H9 (cell line): ENCODE measurements around the gene GRIA2. TPM values are rescaled to one million over a fixed set of nuclear protein-coding genes. Genes with fewer than 3 reads are reported as not detected.

ENCODE experiments used
- DNase-seq: peaks from one replicate; pipeline ENCODE4 v3.0.0-alpha.2; 2017
- H2AFZ ChIP-seq: one replicate; pipeline ENCODE4 v1.6.1; 2013; ENCODE audit warnings: mild to moderate bottlenecking, low read length, control low read depth, moderate library complexity
- H2AK5ac ChIP-seq: 2 replicates; pipeline ENCODE4 v1.6.1; 2013; ENCODE audit warnings: low read length, control low read depth, mixed read lengths; ENCODE audit not compliant: insufficient read length
- H2BK120ac ChIP-seq: one replicate; pipeline ENCODE4 v1.6.1; 2013; ENCODE audit warnings: low read depth, mild to moderate bottlenecking, low read length, control low read depth, inconsistent platforms; ENCODE audit not compliant: poor library complexity, severe bottlenecking
- H2BK12ac ChIP-seq: 2 replicates; pipeline ENCODE4 v1.6.1; 2013; ENCODE audit warnings: low read length, control low read depth, mixed read lengths, low read depth; ENCODE audit not compliant: insufficient read length
- H2BK15ac ChIP-seq: 2 replicates; pipeline ENCODE4 v1.6.1; 2013; ENCODE audit warnings: low read depth, low read length, control low read depth
- H2BK20ac ChIP-seq: one replicate; pipeline ENCODE4 v1.6.1; 2013; ENCODE audit warnings: low read depth, mild to moderate bottlenecking, low read length, control low read depth, inconsistent platforms; ENCODE audit not compliant: poor library complexity, severe bottlenecking
- H2BK5ac ChIP-seq: 2 replicates; pipeline ENCODE4 v1.6.1; 2013; ENCODE audit warnings: low read length, control low read depth, mixed read lengths; ENCODE audit not compliant: insufficient read length
- H3K14ac ChIP-seq: 2 replicates; pipeline ENCODE4 v1.6.1; 2013; ENCODE audit warnings: low read length, control low read depth; ENCODE audit not compliant: insufficient read depth
- H3K18ac ChIP-seq: 2 replicates; pipeline ENCODE4 v1.6.1; 2013; ENCODE audit warnings: low read depth, mild to moderate bottlenecking, mixed read lengths, low read length, control low read depth; ENCODE audit not compliant: insufficient read length
- H3K23ac ChIP-seq: 2 replicates; pipeline ENCODE4 v1.6.1; 2013; ENCODE audit warnings: low read length, control low read depth, mixed read lengths, low read depth; ENCODE audit not compliant: insufficient read length
- H3K23me2 ChIP-seq: 2 replicates; pipeline ENCODE4 v1.6.1; 2013; ENCODE audit warnings: low read depth, mild to moderate bottlenecking, mixed read lengths, low read length, control low read depth; ENCODE audit not compliant: insufficient read length, poor library complexity, severe bottlenecking
- H3K27ac ChIP-seq: 2 replicates; pipeline ENCODE4 v1.5.1; 2013; ENCODE audit warnings: low read length, control low read depth, mixed read lengths, low read depth; ENCODE audit not compliant: insufficient read length
- H3K27me3 ChIP-seq: 2 replicates; pipeline ENCODE4 v1.6.1; 2013; ENCODE audit warnings: low read length, control low read depth, inconsistent platforms; ENCODE audit not compliant: insufficient read depth
- H3K4ac ChIP-seq: 2 replicates; pipeline ENCODE4 v1.6.1; 2013; ENCODE audit warnings: low read depth, mild to moderate bottlenecking, control low read depth, inconsistent platforms, low read length, moderate library complexity
- H3K4me1 ChIP-seq: 2 replicates; pipeline ENCODE4 v1.6.1; 2013; ENCODE audit warnings: low read length, control low read depth, inconsistent platforms; ENCODE audit not compliant: insufficient read depth
- H3K4me2 ChIP-seq: 2 replicates; pipeline ENCODE4 v1.6.1; 2013; ENCODE audit warnings: low read length, control low read depth, mixed read lengths; ENCODE audit not compliant: insufficient read length, insufficient read depth
- H3K56ac ChIP-seq: 2 replicates; pipeline ENCODE4 v1.6.1; 2013; ENCODE audit warnings: low read depth, mild to moderate bottlenecking, mixed read lengths, low read length, control low read depth; ENCODE audit not compliant: insufficient read length
- H3K79me1 ChIP-seq: 2 replicates; pipeline ENCODE4 v1.6.1; 2013; ENCODE audit warnings: low read depth, mild to moderate bottlenecking, moderate library complexity, low read length, control low read depth, inconsistent platforms; ENCODE audit not compliant: insufficient read depth, poor library complexity, severe bottlenecking
- H3K79me2 ChIP-seq: 2 replicates; pipeline ENCODE4 v1.6.1; 2013; ENCODE audit warnings: low read length, control low read depth, inconsistent platforms; ENCODE audit not compliant: insufficient read depth
- H3K9ac ChIP-seq: 2 replicates; pipeline ENCODE4 v1.6.1; 2013; ENCODE audit warnings: low read length, control low read depth, mixed read lengths; ENCODE audit not compliant: insufficient read length; ENCODE audit errors: extremely low read depth
- H3K9me3 ChIP-seq: one replicate; pipeline ENCODE4 v1.6.1; 2013; ENCODE audit warnings: low read depth, low read length, inconsistent platforms; ENCODE audit not compliant: control insufficient read depth
- H3T11ph ChIP-seq: one replicate; pipeline ENCODE4 v1.6.1; 2013; ENCODE audit warnings: mild to moderate bottlenecking, low read length, control low read depth, inconsistent platforms
- H4K20me1 ChIP-seq: one replicate; pipeline ENCODE4 v1.6.1; 2013; ENCODE audit not compliant: control insufficient read depth, insufficient read length, insufficient read depth
- H4K5ac ChIP-seq: 2 replicates; pipeline ENCODE4 v1.6.1; 2013; ENCODE audit warnings: low read depth, mild to moderate bottlenecking, mixed read lengths, low read length, control low read depth; ENCODE audit not compliant: insufficient read length
- H4K8ac ChIP-seq: replicated peaks from 2 replicates; pipeline ENCODE4 v1.6.1; 2013; ENCODE audit warnings: low read length, control low read depth, mixed read lengths, low read depth; ENCODE audit not compliant: insufficient read length
- H4K91ac ChIP-seq: 2 replicates; pipeline ENCODE4 v1.6.1; 2013; ENCODE audit warnings: low read depth, mild to moderate bottlenecking, moderate library complexity, mixed read lengths, low read length, control low read depth; ENCODE audit not compliant: insufficient read length
- H3K27ac Mint-ChIP-seq, 3 experiments: 2 replicates in 2 of 3; 3 replicates in 1 of 3; pipeline ENCODE4 v1.8.0; 2020 to 2021; ENCODE audit warnings: mixed read lengths in 3 of 3, mild to moderate bottlenecking in 1 of 3, moderate library complexity in 1 of 3
- H3K27me3 Mint-ChIP-seq: 2 replicates; pipeline ENCODE4 v1.8.0; 2021; ENCODE audit warnings: low read depth, mild to moderate bottlenecking, moderate library complexity, mixed read lengths
- H3K36me3 Mint-ChIP-seq, 3 experiments: 2 replicates in 2 of 3; 3 replicates in 1 of 3; pipeline ENCODE4 v1.8.0; 2020 to 2021; ENCODE audit warnings: low read depth in 3 of 3, mixed read lengths in 3 of 3; ENCODE audit not compliant: insufficient read depth in 1 of 3
- H3K4me1 Mint-ChIP-seq, 2 experiments: 2 replicates each; pipeline ENCODE4 v1.8.0; 2020; ENCODE audit warnings: mixed read lengths in 2 of 2
- H3K4me3 Mint-ChIP-seq, 2 experiments: 2 replicates in 1 of 2; 3 replicates in 1 of 2; pipeline ENCODE4 v1.8.0; 2020 to 2021; ENCODE audit warnings: mild to moderate bottlenecking in 2 of 2, mixed read lengths in 2 of 2, moderate library complexity in 1 of 2
- H3K9me3 Mint-ChIP-seq, 2 experiments: 2 replicates in 1 of 2; 3 replicates in 1 of 2; pipeline ENCODE4 v1.8.0; 2020; ENCODE audit warnings: mild to moderate bottlenecking in 2 of 2, mixed read lengths in 2 of 2, moderate library complexity in 1 of 2
- CTCF ChIP-seq: fragments of 200-600 bp; sonication (generic); conservative IDR thresholded peaks from 3 replicates; pipeline ENCODE4 v1.8.0; 2021; ENCODE audit warnings: antibody characterized with exemption, mild to moderate bottlenecking
- WGBS: extraction: QIAGEN DNeasy Blood & Tissue Kit; methylation state at CpG from one replicate; pipeline ENCODE4 v1.1.7; 2013; ENCODE audit warnings: missing lambda C conversion rate, low lambda C conversion rate, mixed read lengths; ENCODE audit not compliant: insufficient read length; ENCODE audit errors: extremely low coverage; 5-methylcytosine and 5-hydroxymethylcytosine counted together
- total RNA-seq: library from RNA; stranded (reverse); gene quantifications from 2 replicates; pipeline ENCODE4 v1.2.1, GENCODE V29; 2021

Gene GRIA2
- total RNA-seq, 1 experiment from 2014 or later: not detected

GRCh38 chr4:157231525-157231924 is 11.0 kb downstream of the GRIA2 start:
- Histone ChIP-seq H4K8ac (no peak overlapping the region), H3K23me2 (no peaks in the 10 kb centered on the region), H3K4ac (no peak overlapping the region), H3K9me3 (no peaks in the 10 kb centered on the region), H3K4me2 (no peak overlapping the region), H2BK5ac (no peak overlapping the region), H2AFZ (no peak overlapping the region), H3K27ac (no peak overlapping the region), H2BK20ac (no peak overlapping the region), H3K9ac (no peak overlapping the region), H3K56ac (no peak overlapping the region), H3K27me3 (no peaks in the 10 kb centered on the region), H3K79me2 (no peaks in the 10 kb centered on the region), H3K23ac (no peak overlapping the region), H3T11ph (no peak overlapping the region), H2BK120ac (no peak overlapping the region), H2BK12ac (no peak overlapping the region), H3K18ac (no peak overlapping the region), H2BK15ac (no peak overlapping the region), H2AK5ac (no peak overlapping the region), H4K91ac (no peak overlapping the region), H4K20me1 (no peaks in the 10 kb centered on the region), H3K79me1 (no peaks in the 10 kb centered on the region), H4K5ac (no peak overlapping the region), H3K4me1 (no peaks in the 10 kb centered on the region), H3K14ac (no peak overlapping the region)
- H3K27ac Mint-ChIP-seq: no peak overlapping the region
- H3K9me3 Mint-ChIP-seq: no peaks in the 10 kb centered on the region
- no peak for DNase-seq
- no peaks in the 10 kb centered on the region for H3K4me1 Mint-ChIP-seq
- no CpG with 5 or more reads among the region's 2 CpGs for WGBS
- H3K27me3 Mint-ChIP-seq: no peaks in the 10 kb centered on the region
- H3K36me3 Mint-ChIP-seq: no peaks in the 10 kb centered on the region
- no peak for TF ChIP-seq CTCF
- no peak overlapping the region for H3K4me3 Mint-ChIP-seq
